Sigmoid colon (tissue), 4 donors: ENCODE measurements around the gene POU3F1.

Source experiments
- CTCF ChIP-seq, 4 experiments: fragments of 450-650 bp in 3 of 4; fragments of 200-600 bp in 1 of 4; IDR thresholded peaks; one replicate each; pipeline ENCODE4 v1.5.1; 2016 to 2019; ENCODE audit warnings: antibody characterized with exemption in 4 of 4, mild to moderate bottlenecking in 3 of 4, moderate library complexity in 2 of 4
- POLR2A ChIP-seq, 2 donors: fragments of 450-650 bp; IDR thresholded peaks; one replicate each; pipeline ENCODE4 v1.6.1; 2016; ENCODE audit warnings: antibody characterized with exemption in 2 of 2, mild to moderate bottlenecking in 2 of 2, moderate library complexity in 2 of 2
- POLR2AphosphoS5 ChIP-seq, 4 donors: sonication (generic); formaldehyde crosslinking; IDR thresholded peaks; one replicate each; pipeline ENCODE4 v1.6.1; 2017; ENCODE audit warnings: antibody characterized with exemption in 4 of 4

- TF ChIP-seq POLR2AphosphoS5 (IDR thresholded peaks at IDR 0.05): no peak
- no peak for TF ChIP-seq CTCF (IDR thresholded peaks at IDR 0.05)
- no peak for TF ChIP-seq POLR2A (IDR thresholded peaks at IDR 0.05)
Observed at GRCh38 chr1:38095454-38095931, 48.9 kb upstream of the POU3F1 start.
